ENCODE results near the gene PTPRG.

Gene PTPRG

DNA sequence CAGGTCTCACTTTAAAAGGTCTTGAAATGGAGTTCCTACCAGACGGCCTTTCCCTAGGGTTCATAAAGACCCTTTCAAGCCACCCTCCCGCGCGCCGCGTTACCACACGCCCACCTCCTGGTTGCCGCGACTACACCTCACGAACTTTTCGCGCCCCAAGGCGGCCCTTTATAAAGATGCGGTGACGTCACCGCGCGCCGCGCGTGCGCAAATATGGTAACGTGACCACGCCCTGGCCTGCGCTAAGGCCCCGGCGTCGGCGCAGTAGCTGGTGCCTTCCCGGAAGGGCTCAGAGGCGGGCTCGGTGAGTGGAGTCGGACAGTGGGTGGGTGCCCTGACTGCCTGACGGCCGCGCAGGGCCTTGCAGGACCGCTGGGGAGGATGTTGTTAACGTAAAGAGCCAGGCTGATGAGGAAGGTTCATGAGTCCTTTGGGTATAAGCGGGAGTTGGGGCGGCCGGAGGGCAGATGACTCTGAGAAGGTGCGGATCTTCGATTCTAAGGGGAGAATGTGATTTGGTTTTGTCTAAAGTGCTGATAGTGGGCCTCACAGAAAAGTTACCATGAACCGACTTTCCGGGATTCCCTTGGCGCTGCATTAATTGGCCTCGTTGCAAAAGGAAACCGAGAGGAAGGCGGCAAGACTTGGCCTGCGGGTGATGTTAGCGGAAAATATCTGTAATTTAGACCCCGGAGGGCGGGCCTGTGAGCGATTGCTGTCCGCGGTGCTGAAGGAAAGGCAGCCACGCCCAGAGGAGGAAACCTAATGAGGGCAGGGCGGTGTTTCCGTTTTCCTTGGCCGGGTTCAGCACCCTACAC is 757.6 kb downstream of the PTPRG start:
- no peak for TF ChIP-seq CTCF (conservative IDR thresholded peaks at IDR 0.05; ENCODE audit: low read depth, low read length)
- Histone ChIP-seq H4K20me1 (ENCODE audit: insufficient read depth) (no peaks in the 10 kb centered on the region), H3K27ac (no peak overlapping the region), H3K4me2 (no peak overlapping the region), H3K4me1 (ENCODE audit: low read depth, poor library complexity, severe bottlenecking) (no peaks in the 10 kb centered on the region), H3K36me3 (ENCODE audit: insufficient read depth) (no peaks in the 10 kb centered on the region), H2AFZ (ENCODE audit: low read depth) (no peak overlapping the region), H3K79me2 (ENCODE audit: insufficient read depth, low read depth) (no peaks in the 10 kb centered on the region), H3K9ac (no peak overlapping the region), H3K4me3 (IDR thresholded peaks at IDR 0.05; ENCODE audit: insufficient read depth, low read depth, low read length) (no peak overlapping the region), H3K27me3 (ENCODE audit: insufficient read depth, low read depth) (no peaks in the 10 kb centered on the region)

DNA sequence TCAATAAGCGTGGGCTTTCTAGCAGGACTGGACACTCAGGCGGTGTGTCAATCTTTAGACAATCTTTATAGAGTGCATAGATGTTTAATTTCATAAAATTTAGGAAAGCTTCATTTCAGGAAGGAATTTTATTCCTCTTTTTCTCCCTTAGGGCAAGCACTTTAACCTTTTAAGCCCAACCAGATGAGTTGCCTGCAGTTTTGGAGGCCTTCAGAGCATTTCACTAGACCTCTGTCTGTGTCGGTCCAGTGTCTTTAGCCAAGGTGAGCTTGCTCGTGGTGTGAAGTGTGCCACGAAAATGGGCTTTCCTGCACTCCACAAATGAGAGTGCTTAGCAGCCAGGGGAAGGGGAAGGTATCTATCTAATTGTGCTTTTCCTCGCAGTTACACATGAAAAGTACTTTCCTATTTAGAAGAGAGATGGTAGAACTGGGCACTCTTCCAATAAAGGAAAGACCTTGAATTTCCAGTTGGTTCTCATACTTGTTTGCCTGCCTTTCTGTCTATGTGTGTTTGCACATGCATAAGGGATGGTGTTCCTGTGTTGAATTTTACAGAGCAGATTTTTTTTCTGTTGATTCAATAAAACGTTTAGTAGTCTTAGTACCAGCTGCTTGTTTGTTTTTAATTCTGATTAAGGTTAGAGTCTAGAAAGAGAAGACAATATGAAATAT is 758.3 kb downstream of the PTPRG start:
- Histone ChIP-seq H3K4me1 (ENCODE audit: low read depth, poor library complexity, severe bottlenecking) (no peaks in the 10 kb centered on the region), H3K4me2 (no peak overlapping the region), H3K79me2 (ENCODE audit: insufficient read depth, low read depth) (no peaks in the 10 kb centered on the region), H4K20me1 (ENCODE audit: insufficient read depth) (no peaks in the 10 kb centered on the region), H3K36me3 (ENCODE audit: insufficient read depth) (no peaks in the 10 kb centered on the region), H2AFZ (ENCODE audit: low read depth) (no peak overlapping the region), H3K9ac (no peak overlapping the region), H3K27me3 (ENCODE audit: insufficient read depth, low read depth) (no peaks in the 10 kb centered on the region), H3K4me3 (IDR thresholded peaks at IDR 0.05; ENCODE audit: insufficient read depth, low read depth, low read length) (no peak overlapping the region), H3K27ac (no peak overlapping the region)
- TF ChIP-seq CTCF (conservative IDR thresholded peaks at IDR 0.05; ENCODE audit: low read depth, low read length) = no peak

DNA sequence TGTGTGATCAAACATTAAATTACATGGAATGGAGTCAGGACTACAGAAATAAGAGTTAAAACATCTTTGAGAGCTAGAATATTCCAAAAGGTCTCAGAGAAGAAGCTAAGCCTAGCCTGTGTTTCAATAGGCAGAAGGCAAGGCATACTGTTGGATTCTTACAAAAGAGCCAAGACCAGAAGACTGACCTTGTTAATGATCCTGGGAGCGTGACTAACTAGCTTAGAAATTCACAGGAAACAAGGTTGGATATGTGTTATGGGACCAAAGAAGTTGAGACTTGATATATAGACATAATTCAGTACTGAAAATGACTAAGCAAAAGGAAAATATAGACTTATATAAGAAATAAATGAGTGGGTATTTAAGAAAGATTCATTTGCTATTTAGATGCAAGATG is 761.9 kb downstream of the PTPRG start:
- H4K20me1 ChIP-seq (ENCODE audit: insufficient read depth) = no peaks in the 10 kb centered on the region
- no peak for TF ChIP-seq CTCF (conservative IDR thresholded peaks at IDR 0.05; ENCODE audit: low read depth, low read length)
- H3K36me3 ChIP-seq (ENCODE audit: insufficient read depth) = no peaks in the 10 kb centered on the region
- H3K9ac ChIP-seq = no peak overlapping the region
- H3K79me2 ChIP-seq (ENCODE audit: insufficient read depth, low read depth) = no peaks in the 10 kb centered on the region
- no peak overlapping the region for H3K27ac ChIP-seq
- H3K4me2 ChIP-seq = no peak overlapping the region
- no peaks in the 10 kb centered on the region for H3K27me3 ChIP-seq (ENCODE audit: insufficient read depth, low read depth)
- no peak overlapping the region for H2AFZ ChIP-seq (ENCODE audit: low read depth)
- H3K4me1 ChIP-seq (ENCODE audit: low read depth, poor library complexity, severe bottlenecking) = no peaks in the 10 kb centered on the region
- no peak overlapping the region for H3K4me3 ChIP-seq (IDR thresholded peaks at IDR 0.05; ENCODE audit: insufficient read depth, low read depth, low read length)

- H3K36me3 ChIP-seq (ENCODE audit: insufficient read depth) = no peaks in the 10 kb centered on the region
- H3K27ac ChIP-seq = no peak overlapping the region
- no peak for TF ChIP-seq CTCF (conservative IDR thresholded peaks at IDR 0.05; ENCODE audit: low read depth, low read length)
- no peaks in the 10 kb centered on the region for H4K20me1 ChIP-seq (ENCODE audit: insufficient read depth)
- no peaks in the 10 kb centered on the region for H3K4me1 ChIP-seq (ENCODE audit: low read depth, poor library complexity, severe bottlenecking)
- no peak overlapping the region for H3K9ac ChIP-seq
- H2AFZ ChIP-seq (ENCODE audit: low read depth) = no peak overlapping the region
- no peak overlapping the region for H3K4me3 ChIP-seq (IDR thresholded peaks at IDR 0.05; ENCODE audit: insufficient read depth, low read depth, low read length)
- H3K27me3 ChIP-seq (ENCODE audit: insufficient read depth, low read depth) = no peaks in the 10 kb centered on the region
- no peaks in the 10 kb centered on the region for H3K79me2 ChIP-seq (ENCODE audit: insufficient read depth, low read depth)
- H3K4me2 ChIP-seq = no peak overlapping the region
Observed at GRCh38 chr3:62325896-62326295, 764.5 kb downstream of the PTPRG start.
